ENCODE data around the gene KRT35. TPM values are rescaled to one million over a fixed set of nuclear protein-coding genes. Genes with fewer than 3 reads are reported as not detected.

KRT35 gene
- total RNA-seq, 4 donors from 2014 or later, result not detected

DNA sequence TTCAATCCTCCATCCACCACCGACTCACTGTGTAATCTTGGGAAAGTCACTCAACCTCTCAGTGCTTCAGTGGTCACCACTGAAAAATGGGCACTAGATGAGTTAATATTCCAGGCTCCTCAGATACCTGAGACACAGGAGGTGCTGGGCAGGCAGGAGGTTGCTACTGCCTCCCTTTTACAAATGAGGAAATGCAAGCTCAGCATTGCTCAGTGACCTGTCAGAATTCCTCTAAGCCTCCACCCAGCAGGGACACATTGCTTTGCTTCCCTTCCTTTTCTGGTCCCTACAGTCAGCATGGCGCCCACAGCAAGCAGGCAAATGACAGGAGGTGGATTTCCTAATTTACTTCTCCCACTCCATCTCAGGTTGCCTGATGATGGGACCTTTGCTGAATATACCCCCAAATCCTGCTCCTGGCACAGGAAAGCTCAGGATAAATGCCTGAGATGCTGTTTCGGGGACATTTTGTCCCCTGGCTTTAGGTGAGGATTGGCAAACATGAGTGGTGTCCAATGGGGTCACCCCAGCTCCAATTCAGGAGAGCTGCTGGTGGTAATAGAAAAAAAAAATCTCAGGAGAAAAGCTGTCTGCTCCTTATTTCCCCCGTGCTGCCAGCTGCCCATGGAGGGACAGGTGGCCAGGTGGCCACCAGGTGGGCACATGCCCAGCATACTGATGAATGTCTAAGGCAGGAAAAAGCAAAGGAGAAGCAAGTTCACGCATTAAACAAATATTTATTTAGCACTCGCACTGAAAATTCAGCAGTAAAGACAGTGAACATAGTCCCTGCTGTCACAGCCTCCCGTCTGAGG, 29.5 kb upstream of the KRT35 start:
- intact Hi-C loops (cut with DNase I), result no loop called here
- H3K4me1 ChIP-seq, result no peaks in the 10 kb centered on the region
- TF ChIP-seq POLR2A (IDR thresholded peaks at IDR 0.05; ENCODE audit: low read depth) (no peak), EP300 (IDR thresholded peaks at IDR 0.05) (no peak)
- no peak for DNase-seq (ENCODE audit: extremely low spot score)
- no peak overlapping the region for H3K4me3 ChIP-seq
- H3K36me3 ChIP-seq, result no peaks in the 10 kb centered on the region
- WGBS, result 89% methylated on average over 7 of the region's 7 CpGs
- no peaks in the 10 kb centered on the region for H3K9me3 ChIP-seq
- H3K27me3 ChIP-seq, result peaks cover 0 to 4% (median 0%) of the 10 kb centered on the region in 4 donors
- H3K27ac ChIP-seq (replicated peaks in 1 of 4), result no peak overlapping the region

DNA sequence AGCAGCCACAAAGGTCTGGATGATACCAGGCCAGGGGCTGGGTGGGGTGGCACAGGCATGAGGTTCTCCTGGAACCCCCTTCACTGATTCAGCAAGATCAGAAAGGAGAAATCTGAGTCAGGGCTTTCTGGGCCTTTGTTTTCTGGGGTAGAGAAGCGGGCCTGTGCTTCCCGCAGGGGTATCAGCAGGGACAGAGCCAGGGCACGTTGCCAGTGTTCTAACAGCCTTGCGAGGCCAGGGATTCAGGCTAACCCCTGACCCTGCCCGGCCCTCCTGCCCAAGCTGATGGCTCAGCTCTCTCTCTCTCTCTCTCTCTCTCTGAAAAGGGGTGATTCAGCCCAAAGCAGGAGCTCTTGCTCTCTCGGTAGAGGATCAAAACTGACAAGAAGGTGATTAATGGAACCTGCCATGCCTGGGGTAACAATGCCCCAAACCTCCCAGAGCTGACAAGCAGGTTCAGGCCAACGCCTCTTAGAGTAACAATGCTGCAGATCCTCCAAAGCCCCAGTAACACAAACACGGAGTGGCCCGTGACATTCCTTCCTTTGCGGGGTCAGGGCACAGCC, 26.4 kb upstream of the KRT35 start:
- Histone ChIP-seq H3K9me3 (no peaks in the 10 kb centered on the region), H3K27ac (replicated peaks in 1 of 4) (no peak overlapping the region), H3K4me3 (no peak overlapping the region), H3K36me3 (no peaks in the 10 kb centered on the region), H3K4me1 (peaks cover 0 to 20% (median 11%) of the 10 kb centered on the region in 4 donors), H3K27me3 (no peaks in the 10 kb centered on the region)
- DNase-seq (ENCODE audit: extremely low spot score), result no peak
- intact Hi-C loops (cut with DNase I), result no loop called here
- TF ChIP-seq EP300 (IDR thresholded peaks at IDR 0.05) (no peak), POLR2AphosphoS5 (IDR thresholded peaks at IDR 0.05) (no peak), POLR2A (IDR thresholded peaks at IDR 0.05; ENCODE audit: low read depth) (no peak)
- TF ChIP-seq, protein P1, sequence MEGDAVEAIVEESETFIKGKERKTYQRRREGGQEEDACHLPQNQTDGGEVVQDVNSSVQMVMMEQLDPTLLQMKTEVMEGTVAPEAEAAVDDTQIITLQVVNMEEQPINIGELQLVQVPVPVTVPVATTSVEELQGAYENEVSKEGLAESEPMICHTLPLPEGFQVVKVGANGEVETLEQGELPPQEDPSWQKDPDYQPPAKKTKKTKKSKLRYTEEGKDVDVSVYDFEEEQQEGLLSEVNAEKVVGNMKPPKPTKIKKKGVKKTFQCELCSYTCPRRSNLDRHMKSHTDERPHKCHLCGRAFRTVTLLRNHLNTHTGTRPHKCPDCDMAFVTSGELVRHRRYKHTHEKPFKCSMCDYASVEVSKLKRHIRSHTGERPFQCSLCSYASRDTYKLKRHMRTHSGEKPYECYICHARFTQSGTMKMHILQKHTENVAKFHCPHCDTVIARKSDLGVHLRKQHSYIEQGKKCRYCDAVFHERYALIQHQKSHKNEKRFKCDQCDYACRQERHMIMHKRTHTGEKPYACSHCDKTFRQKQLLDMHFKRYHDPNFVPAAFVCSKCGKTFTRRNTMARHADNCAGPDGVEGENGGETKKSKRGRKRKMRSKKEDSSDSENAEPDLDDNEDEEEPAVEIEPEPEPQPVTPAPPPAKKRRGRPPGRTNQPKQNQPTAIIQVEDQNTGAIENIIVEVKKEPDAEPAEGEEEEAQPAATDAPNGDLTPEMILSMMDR (IDR thresholded peaks at IDR 0.05), result no peak
- 90% methylated on average over 2 of the region's 10 CpGs for WGBS

DNA sequence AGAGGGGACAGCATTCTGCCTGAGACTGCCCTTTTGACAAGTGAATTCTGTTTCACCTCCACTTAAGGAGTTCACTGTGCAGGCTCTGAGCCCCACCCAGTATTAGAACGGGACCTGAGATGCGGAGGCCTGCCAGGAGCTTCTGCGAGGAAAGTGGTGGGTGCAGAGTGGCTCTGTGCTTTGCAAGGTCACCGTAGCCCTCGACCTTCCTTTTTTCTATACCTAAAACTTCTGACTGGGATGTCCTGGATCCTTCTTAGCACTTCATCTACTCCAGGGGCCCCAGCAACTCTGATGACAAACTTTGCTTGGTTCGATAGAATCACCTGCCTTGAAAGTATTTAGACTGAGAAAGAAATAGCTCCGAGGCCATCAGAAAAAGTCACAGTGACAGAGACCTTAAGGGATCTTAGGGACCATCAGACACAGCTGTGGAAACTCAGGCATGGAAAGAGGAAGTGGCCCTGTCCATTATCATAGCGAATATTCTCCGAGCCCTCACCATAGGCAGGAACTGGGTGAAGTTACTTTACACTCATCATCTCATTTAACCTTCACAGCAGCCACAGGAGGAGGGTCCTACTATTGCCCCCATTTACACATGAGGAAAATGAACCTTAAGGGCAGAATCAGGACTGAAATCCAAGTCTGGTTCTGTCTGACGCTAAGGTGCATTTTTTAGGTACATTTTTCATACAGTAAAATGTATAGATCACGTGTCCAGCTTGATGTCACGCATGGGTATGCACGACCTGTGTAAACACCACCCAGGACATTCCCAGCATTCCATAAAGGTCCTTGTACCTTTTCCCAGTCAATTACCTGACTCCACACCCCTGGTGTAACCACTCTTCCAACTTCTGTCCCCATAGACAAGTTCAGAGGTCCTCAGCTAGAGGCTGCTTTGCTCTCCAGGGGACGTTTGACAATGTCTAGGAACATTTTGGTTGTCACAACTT, 25.1 kb upstream of the KRT35 start:
- no peak overlapping the region for H3K4me3 ChIP-seq
- no peaks in the 10 kb centered on the region for H3K27me3 ChIP-seq
- TF ChIP-seq POLR2A (IDR thresholded peaks at IDR 0.05; ENCODE audit: low read depth), result no peak
- no peak for TF ChIP-seq EP300 (IDR thresholded peaks at IDR 0.05)
- TF ChIP-seq, protein P1 (IDR thresholded peaks at IDR 0.05), result no peak
- TF ChIP-seq POLR2AphosphoS5 (IDR thresholded peaks at IDR 0.05), result no peak
- DNase-seq (ENCODE audit: extremely low spot score), result no peak
- H3K36me3 ChIP-seq, result no peaks in the 10 kb centered on the region
- no peak overlapping the region for H3K27ac ChIP-seq (replicated peaks in 1 of 4)
- WGBS, result 88% methylated on average over 14 of the region's 14 CpGs
- peaks cover 0 to 20% (median 11%) of the 10 kb centered on the region in 4 donors for H3K4me1 ChIP-seq
- H3K9me3 ChIP-seq, result no peaks in the 10 kb centered on the region
- intact Hi-C loops (cut with DNase I), result no loop called here

DNA sequence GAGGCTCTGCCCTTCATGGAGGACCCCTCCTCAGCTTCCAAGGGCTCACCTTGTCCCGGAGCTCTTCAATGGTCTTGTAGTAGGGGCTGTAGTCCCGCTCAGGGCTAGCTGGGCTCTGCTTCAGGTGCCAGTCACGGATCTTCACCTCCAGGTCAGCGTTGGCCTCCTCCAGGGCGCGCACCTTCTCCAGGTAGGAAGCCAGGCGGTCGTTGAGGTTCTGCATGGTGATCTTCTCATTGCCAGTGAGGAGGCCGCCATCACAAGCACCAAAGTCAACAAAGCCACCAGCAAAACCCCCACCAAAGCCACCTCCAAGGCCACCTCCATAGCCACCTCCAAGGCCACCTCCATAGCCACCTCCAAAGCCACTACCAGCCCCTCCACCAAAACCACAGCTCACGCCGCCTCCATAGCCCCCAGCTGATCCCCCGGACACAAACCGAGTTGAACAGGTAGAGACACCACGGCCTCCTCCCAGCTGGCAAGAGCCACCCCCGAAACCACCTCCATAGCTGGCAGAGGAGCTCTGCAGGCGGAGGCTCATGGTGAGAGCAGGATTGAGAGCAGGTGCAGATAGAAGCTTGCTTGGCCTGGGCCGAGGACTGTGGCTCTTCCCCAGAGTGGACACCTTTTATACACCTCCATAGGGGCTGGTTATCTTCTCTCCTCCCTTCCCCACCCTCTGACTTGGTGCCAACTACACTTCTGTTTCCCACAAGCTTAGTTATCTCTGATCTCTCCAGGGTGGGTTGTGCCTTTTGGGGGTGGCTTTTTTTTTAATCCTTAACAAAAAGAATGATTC, 24.3 kb upstream of the KRT35 start, which contains the start of gene KRT13:
Gene KRT13 (minus strand): TSS at position 606 of the 802 bp plus-strand sequence. CDS start 62 bp downstream, at position 544.
- TF ChIP-seq POLR2A (IDR thresholded peaks at IDR 0.05; ENCODE audit: low read depth) (no peak), POLR2AphosphoS5 (IDR thresholded peaks at IDR 0.05) (no peak), EP300 (IDR thresholded peaks at IDR 0.05) (no peak)
- TF ChIP-seq, protein P1 (IDR thresholded peaks at IDR 0.05), result no peak
- no peak within 1 kb of the TSS for H3K27ac ChIP-seq (replicated peaks in 1 of 4)
- H3K27me3 ChIP-seq, result no peaks in the 10 kb centered on the region
- peaks cover 0 to 20% (median 11%) of the 10 kb centered on the region in 4 donors for H3K4me1 ChIP-seq
- WGBS, result 88% methylated on average over 17 of the region's 17 CpGs
- H3K4me3 ChIP-seq, result no peak within 1 kb of the TSS
- no peak for DNase-seq (ENCODE audit: extremely low spot score)
- H3K9me3 ChIP-seq, result no peaks in the 10 kb centered on the region
- H3K36me3 ChIP-seq, result no peaks in the 10 kb centered on the region
- intact Hi-C loops (cut with DNase I), result no loop called here

All from esophagus muscularis mucosa (tissue), 4 donors.